Activated CD4-positive, alpha-beta T cell treated with anti-CD3 and anti-CD28 coated beads, Interleukin-2, amount 50 U/mL, for 16 hours (primary cell): ENCODE measurements around the gene MBD3L1.

Experiments
- DNase-seq: peaks from one replicate; pipeline ENCODE4 v3.0.0-alpha.2; 2020

The MBD3L1 gene

GRCh38 chr19:8832132-8833021, at the start of gene MBD3L1, which contains the start of gene ZNF558:
Gene MBD3L1 (plus strand): TSS chr19:8832377. CDS start chr19:8842679, 10,302 bp downstream.
Gene ZNF558 (minus strand): TSS chr19:8832304. CDS start chr19:8822659, 9,645 bp downstream.
- peak; percentile 97 for DNase-seq

GRCh38 chr19:8794823-8795222, 37.4 kb upstream of the MBD3L1 start:
- no peak for DNase-seq

DNA sequence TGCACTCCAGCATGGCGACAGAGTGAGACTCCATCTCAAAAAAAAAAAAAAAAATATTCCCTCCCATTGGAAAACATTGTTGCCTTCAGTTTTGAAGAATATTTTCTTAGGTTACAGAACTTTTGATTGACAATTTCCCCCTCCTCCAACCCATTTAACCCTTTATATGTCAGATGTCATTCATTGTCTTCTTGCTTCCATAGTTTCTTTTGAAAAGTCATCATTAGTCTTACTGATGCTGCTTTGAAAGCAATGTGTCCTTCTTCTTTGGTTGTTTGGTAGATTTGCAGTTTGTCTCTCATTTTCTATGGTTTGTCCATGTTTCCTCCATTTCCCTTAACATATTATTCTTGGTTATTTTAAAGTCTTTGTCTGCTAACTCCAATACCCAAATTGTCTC, 25.5 kb upstream of the MBD3L1 start:
- no peak for DNase-seq

DNA sequence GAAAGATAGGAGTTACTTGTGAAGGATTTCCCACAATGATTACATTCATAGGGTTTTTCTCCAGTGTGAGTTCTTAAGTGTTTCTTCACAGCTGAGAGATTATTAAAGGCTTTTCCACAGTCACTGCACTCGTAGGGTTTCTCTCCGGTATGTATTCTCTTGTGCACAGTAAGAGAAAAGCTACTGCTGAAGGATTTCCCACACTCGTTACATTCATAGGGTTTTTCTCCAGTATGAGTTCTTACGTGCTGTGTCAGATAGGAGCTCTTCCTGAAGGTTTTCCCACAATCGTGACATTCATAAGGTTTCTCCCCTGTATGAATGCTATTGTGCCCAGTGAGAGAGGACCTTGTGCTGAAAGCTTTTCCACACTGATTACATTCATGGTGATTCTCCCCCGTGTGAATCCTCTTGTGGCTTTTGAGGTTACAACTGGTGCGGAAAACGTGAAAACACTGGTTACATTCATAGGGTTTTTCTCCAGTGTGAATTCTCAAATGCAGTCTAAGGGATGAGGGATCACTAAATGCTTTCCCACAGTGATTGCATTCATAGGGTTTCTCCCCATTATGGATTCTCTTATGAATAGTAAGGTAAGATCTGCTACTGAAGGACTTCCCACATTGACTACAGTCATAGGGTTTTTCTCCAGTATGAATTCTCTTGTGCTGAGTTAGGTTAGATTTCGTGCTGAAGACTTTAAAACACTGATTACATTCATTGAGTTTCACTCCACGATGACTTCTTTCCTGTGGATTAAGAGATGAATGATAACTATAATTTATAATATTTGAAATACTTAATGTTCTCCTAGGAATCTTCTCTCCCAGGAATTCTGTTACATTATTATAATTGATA, 20.6 kb upstream of the MBD3L1 start:
- no peak for DNase-seq

GRCh38 chr19:8814176-8814575, 18.0 kb upstream of the MBD3L1 start:
- DNase-seq: no peak

- no peak for DNase-seq
These were observed 16.4 kb upstream of the MBD3L1 start for GRCh38 chr19:8815780-8816179.

DNA sequence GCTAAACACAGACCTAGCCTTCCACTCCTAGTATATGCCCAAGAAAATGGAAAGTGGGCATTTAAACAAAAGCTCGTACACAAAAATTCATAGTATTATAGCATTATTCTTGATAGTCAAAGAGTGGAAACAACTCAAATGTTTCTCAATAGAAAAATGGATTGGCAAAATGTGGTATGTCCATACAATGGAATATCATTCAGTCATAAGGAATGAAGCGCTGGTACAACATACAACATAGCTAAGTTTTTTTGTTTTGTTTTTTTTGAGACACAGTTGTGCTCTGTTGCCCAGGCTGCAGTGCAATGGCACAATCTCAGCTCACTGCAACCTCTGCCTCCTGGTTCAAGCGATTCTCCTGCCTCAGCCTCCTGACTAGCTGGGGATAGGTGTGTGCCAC, 11.9 kb upstream of the MBD3L1 start:
- DNase-seq: no peak

DNA sequence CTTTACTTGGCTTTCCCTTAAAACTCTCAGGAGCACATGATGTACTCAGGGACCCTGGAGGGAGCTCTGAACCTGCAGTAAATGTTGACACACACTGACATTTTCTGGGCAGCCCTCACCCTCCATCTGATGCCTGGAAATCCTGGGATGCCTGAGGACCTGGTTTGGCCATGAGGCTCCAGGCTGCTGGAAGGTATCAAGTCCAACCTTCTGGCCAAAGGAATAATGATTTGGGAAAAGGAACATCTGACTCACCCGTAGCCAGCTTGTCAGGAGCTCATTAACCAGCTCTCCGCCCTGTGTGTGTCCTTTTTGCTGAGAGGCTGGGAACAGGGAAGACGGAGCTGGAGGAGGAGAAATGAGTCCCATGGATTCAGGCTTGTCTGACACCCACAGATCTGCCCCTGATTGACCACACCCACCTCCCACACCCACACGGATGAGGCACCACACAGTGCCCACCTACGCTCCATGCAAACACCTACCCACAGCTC, 10.4 kb upstream of the MBD3L1 start:
- DNase-seq: no peak

DNA sequence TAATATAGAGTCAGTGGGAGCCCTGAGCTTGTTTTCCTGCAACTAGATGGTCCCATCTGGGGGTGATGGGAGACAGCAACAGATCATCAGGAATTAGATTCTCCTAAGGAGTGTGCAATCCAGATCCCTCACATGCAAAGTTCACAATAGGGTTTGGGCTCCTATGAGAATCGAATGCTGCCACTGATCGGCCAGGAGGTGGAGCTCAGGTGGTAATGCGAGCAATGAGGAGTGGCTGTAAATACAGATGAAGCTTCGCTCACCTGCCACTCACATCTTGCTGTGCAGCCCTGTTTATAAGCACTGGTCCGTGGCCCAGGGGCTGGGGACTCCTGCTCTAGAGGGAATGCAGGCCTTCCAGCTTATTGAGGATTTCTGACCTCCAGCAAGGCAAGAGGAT, 5.8 kb upstream of the MBD3L1 start:
- no peak for DNase-seq

- no peak for DNase-seq
These were observed 4.9 kb upstream of the MBD3L1 start for GRCh38 chr19:8827277-8827676.

- DNase-seq: no peak
These were observed 804 bp upstream of the MBD3L1 start for GRCh38 chr19:8831373-8831772.

GRCh38 chr19:8831832-8832131, 395 bp upstream of the MBD3L1 start:
- DNase-seq: no peak

DNA sequence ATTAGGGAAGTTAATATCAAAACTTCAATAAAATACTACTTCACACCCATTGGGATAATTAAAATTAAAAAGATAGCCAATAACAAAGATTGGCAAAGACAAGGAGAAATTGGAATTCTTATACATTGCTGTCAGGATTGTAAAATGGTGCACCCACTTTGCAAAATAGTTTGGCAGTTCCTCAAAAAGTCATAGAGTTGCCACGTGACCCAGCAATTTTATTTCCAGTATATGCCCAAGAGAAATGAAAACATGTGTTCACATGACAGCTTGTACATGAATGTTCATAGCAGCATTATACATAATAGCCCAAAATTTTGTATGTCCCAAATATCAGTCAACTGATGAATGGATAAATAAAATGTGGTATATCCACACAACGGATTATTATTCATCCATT, 3.3 kb downstream of the MBD3L1 start:
- no peak for DNase-seq

DNA sequence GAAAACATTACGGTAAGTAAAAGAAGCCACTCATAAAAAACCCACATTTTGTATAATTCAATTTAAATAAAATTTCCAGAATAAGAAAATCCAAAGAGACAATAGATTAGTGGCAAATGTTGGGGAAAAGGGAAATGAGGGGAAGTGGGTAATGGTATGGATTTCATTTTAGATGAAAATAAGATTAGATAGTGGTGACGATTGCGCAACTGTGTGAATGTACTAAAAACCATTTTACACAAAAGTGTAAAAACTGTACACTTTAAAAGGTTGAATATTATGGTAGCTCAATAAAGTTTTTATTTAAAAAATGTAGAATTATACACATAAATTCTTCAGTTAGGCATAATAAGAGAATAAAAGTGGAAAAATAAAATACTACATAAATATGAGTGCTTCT, 3.7 kb downstream of the MBD3L1 start:
- no peak for DNase-seq

DNA sequence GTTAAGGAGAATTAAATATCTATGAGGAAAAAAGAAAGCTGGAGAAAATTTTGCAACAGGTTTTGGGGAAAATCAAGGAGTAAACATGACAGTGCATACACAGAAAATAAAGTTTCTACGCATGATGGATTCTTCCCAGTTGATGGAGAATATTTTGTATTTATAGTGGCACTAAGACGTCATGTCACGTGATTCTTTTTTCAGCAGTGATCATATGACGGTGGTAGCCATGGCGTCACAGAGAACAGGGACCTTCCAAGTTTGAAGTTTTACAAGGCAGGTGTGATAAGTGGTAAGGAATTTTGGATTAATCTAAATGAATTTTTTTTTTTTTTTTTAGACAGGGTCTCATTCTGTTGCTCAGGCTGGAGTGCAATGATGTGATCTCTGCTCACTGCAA, 8.5 kb downstream of the MBD3L1 start:
- no peak for DNase-seq

GRCh38 chr19:8846819-8847218, 14.6 kb downstream of the MBD3L1 start:
- DNase-seq: no peak

DNA sequence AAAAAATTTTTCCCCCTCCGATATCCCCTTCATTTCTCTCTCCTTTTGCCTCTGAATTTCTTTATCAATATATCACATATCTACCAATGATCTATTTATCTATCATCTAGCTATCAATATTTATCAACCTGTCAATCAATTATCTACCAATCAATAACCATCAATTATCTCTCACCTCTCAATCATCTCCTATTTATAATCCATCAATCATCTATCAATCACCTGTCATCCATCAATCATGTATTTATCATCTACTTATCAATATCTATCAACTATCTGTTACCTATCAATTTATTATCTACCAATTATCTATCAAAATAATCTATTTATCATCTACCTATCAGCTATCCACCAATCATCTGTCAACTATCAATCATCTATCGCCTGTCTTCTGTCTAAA, 17.1 kb downstream of the MBD3L1 start:
- no peak for DNase-seq

DNA sequence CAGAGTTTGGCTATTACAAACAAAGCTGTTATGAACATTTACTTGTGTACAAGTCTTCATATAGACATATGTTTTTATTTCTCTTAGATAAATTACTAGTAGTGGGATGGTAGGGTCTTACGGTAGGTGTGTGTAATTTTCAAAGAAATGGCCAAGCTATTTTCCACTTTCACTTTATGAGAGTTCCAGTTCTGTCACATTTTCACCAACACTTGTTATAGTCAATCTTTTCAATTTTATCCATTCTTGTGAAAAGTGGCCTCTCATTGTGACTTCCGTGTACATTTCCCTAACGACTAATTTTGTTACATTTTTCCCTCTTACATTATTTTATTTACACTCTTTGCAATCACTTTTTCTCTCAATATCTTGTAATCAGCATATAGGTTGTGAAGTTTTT, 18.3 kb downstream of the MBD3L1 start:
- no peak for DNase-seq

DNA sequence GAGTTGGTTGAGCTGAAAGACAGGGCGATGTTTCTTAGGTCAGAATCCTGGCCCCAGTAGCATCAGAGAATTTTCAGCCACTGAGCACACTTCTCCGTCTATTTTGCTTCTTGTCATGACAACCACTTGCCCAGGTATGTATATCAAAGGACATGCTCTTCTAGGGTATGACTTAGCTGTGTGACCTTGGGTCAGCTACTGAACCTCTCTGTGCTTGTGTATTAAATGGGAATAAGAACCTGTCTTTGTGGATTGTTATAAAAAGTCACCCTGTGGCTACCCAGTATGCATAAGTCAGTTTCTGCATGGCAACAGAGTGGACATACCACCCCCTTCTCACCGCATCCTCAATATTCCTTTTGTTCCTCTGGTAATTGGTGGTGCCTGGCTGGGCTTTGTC, 26.1 kb downstream of the MBD3L1 start:
- DNase-seq: no peak

DNA sequence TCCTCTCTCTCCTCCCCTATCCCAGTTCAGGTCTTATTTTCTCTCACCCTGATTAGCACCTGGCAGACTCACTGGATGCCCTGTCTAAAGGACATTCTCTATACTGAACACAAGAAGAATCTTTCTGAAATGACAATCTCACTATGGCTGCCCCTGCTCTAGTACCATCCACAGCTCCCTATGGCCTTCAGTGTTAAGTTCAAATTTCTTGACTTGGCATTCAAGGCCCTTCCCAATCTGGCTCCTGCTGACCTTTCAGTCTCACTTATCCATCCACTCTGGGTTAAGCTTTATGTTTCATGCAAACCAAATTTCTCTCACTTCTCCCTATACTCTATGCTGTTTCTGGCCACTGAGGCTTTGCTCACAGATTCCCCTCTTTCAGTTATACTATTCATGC, 34.2 kb downstream of the MBD3L1 start:
- DNase-seq: no peak

GRCh38 chr19:8877854-8878705, 45.9 kb downstream of the MBD3L1 start:
- DNase-seq: no peak

DNA sequence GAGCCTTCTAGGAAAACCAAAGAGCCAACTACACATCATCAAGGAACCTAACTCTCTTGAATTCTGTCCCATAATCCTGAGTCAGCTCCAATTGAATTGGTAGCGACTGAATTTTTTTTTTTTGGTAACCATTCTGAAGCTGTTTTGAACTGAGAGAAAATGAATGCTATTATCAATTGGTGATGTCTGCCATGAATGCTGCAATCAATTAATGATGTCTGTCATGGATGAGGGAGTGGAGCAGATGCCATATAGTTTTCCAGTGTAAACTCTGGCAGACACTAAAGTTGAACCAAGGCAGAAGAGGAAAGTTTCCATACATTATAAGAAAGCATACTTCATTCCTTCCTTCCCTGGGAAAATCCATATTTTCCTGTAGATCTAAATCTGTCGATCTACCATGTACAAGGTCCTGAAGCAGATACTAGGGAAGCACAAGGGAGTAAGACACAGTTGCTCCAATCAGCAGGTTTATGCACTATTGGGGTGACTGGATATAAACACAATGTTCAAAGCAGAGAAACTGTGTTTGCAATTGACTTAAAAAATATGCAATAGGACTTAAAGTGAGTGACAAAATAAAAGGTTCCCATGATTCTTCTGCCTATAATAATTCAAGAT, 48.8 kb downstream of the MBD3L1 start:
- no peak for DNase-seq

GRCh38 chr19:8881512-8881911, 49.3 kb downstream of the MBD3L1 start:
- DNase-seq: no peak
